SK-N-SH (cell line): ENCODE results near the gene SLCO1B3. TPM values are rescaled to one million over a fixed set of nuclear protein-coding genes. Genes with fewer than 3 reads are reported as not detected.

Source experiments
- CTCF ChIA-PET: fragments of 300-600, 350-600 bp; formaldehyde crosslinking; extraction: SDS; loops from one replicate; lab custom pipeline; 2021; lab: Yijun Ruan, JAX
- POLR2A ChIA-PET: fragments of 350-600 bp; sonication (Branson Sonifier 250); formaldehyde crosslinking; extraction: SDS; loops from one replicate; lab custom pipeline; 2020; ENCODE audit warnings: antibody characterized with exemption, inconsistent platforms; lab: Yijun Ruan, JAX
- DNase-seq: peaks from one replicate; pipeline ENCODE4 v3.0.0; 2012
- H2AFZ ChIP-seq: fragments of 200-600 bp; sonication (generic); 2 replicates; pipeline ENCODE4 v1.8.1; 2016; ENCODE audit warnings: antibody characterized with exemption, mild to moderate bottlenecking, low read depth
- H3F3A ChIP-seq: fragments of 200-600 bp; sonication (generic); replicated peaks from 2 replicates; pipeline ENCODE3; 2016; ENCODE audit warnings: antibody characterized with exemption, mild to moderate bottlenecking; ENCODE audit not compliant: insufficient read depth
- H3K27ac ChIP-seq, 2 experiments: fragments of 200-500 bp in 1 of 2; fragments of 200-600 bp in 1 of 2; sonication (Bioruptor generic) in 1 of 2; sonication (generic), shearing (Covaris generic) in 1 of 2; 2 replicates each; pipeline versions ENCODE4 v1.5.1 to v1.6.1; 2014 to 2016; ENCODE audit warnings: low read depth in 2 of 2, inconsistent platforms in 1 of 2, low read length in 1 of 2, mild to moderate bottlenecking in 1 of 2, mixed read lengths in 1 of 2
- H3K27me3 ChIP-seq: fragments of 200-600 bp; sonication (generic), shearing (Covaris generic); 2 replicates; pipeline ENCODE4 v1.6.1; 2016; ENCODE audit warnings: mixed run types; ENCODE audit not compliant: insufficient read depth
- H3K36me3 ChIP-seq, 2 experiments: fragments of 200-500 bp in 1 of 2; fragments of 200-600 bp in 1 of 2; sonication (Bioruptor generic) in 1 of 2; sonication (generic) in 1 of 2; replicated peaks in 1 of 2; 2 replicates each; pipeline versions ENCODE3 to v1.5.1; 2014 to 2016; ENCODE audit warnings: low read length in 1 of 2, mild to moderate bottlenecking in 1 of 2; ENCODE audit not compliant: insufficient read depth in 2 of 2, control insufficient read depth in 1 of 2
- H3K4me1 ChIP-seq, 2 experiments: fragments of 200-500 bp in 1 of 2; fragments of 200-600 bp in 1 of 2; sonication (Bioruptor generic) in 1 of 2; sonication (generic), shearing (Covaris generic) in 1 of 2; 2 replicates each; pipeline versions ENCODE4 v1.5.1 to v1.6.1; 2014 to 2016; ENCODE audit warnings: low read depth in 1 of 2, low read length in 1 of 2, mixed run types in 1 of 2; ENCODE audit not compliant: insufficient read depth in 2 of 2, control insufficient read depth in 1 of 2
- H3K4me2 ChIP-seq: fragments of 200-600 bp; sonication (generic), shearing (Covaris generic); 2 replicates; pipeline ENCODE4 v1.6.1; 2017; ENCODE audit warnings: mixed run types
- H3K4me3 ChIP-seq, 2 experiments: fragments of 200-500 bp in 1 of 2; fragments of 200-600 bp in 1 of 2; sonication (Bioruptor generic) in 1 of 2; sonication (generic), shearing (Covaris generic) in 1 of 2; 2 replicates each; pipeline versions ENCODE4 v1.5.1 to v1.8.1; 2014 to 2016; ENCODE audit warnings: low read depth in 2 of 2, inconsistent platforms in 1 of 2, low read length in 1 of 2, mild to moderate bottlenecking in 1 of 2, mixed read lengths in 1 of 2, moderate library complexity in 1 of 2
- H3K79me2 ChIP-seq: fragments of 200-600 bp; sonication (generic); 2 replicates; pipeline ENCODE4 v1.8.1; 2017; ENCODE audit warnings: mild to moderate bottlenecking; ENCODE audit not compliant: insufficient read depth
- H3K9ac ChIP-seq: fragments of 200-600 bp; sonication (generic); 2 replicates; pipeline ENCODE4 v1.6.1; 2017; ENCODE audit warnings: mixed run types
- H3K9me2 ChIP-seq: fragments of 200-600 bp; sonication (generic); 2 replicates; pipeline ENCODE4 v1.6.1; 2017; ENCODE audit warnings: mixed run types
- H3K9me3 ChIP-seq: fragments of 200-600 bp; sonication (generic); 2 replicates; pipeline ENCODE4 v1.6.1; 2017; ENCODE audit warnings: mixed run types, mild to moderate bottlenecking, moderate library complexity
- H4K20me1 ChIP-seq: fragments of 200-600 bp; sonication (generic); 2 replicates; pipeline ENCODE4 v1.6.1; 2017; ENCODE audit warnings: mild to moderate bottlenecking, mixed run types; ENCODE audit not compliant: insufficient read depth
- ELF1 ChIP-seq: IDR thresholded peaks from 2 replicates; pipeline ENCODE4 v1.4.0; 2012
- EP300 ChIP-seq, 2 experiments: IDR thresholded peaks; 2 replicates each; pipeline versions ENCODE4 v1.4.0 to v1.6.1; 2012; ENCODE audit warnings: borderline replicate concordance in 1 of 2, low read depth in 1 of 2, low read length in 1 of 2
- EZH2phosphoT487 ChIP-seq: fragments of 200-600 bp; sonication (generic); IDR thresholded peaks from 2 replicates; pipeline ENCODE4 v1.6.1; 2017; ENCODE audit warnings: low read depth, mixed run types, mild to moderate bottlenecking, antibody characterized with exemption, moderate library complexity, borderline replicate concordance
- FOSL2 ChIP-seq: IDR thresholded peaks from 2 replicates; pipeline ENCODE4 v1.4.0; 2012; ENCODE audit warnings: low read depth, mild to moderate bottlenecking, moderate library complexity, borderline replicate concordance
- FOXJ3 ChIP-seq: sonication (generic); formaldehyde crosslinking; IDR thresholded peaks from 2 replicates; pipeline ENCODE4 v1.5.1; 2020; ENCODE audit warnings: mild to moderate bottlenecking, missing genetic modification reagents
- FOXM1 ChIP-seq: IDR thresholded peaks from 2 replicates; pipeline ENCODE4 v1.4.0; 2012; ENCODE audit warnings: low read depth, mild to moderate bottlenecking
- GABPA ChIP-seq: IDR thresholded peaks from 2 replicates; pipeline ENCODE4 v1.4.0; 2012; ENCODE audit warnings: low read depth, mild to moderate bottlenecking
- MXI1 ChIP-seq: IDR thresholded peaks from 2 replicates; pipeline ENCODE4 v1.6.1; 2012; ENCODE audit warnings: mild to moderate bottlenecking, low read depth, low read length, improper control_type of control experiment
- NFIC ChIP-seq: IDR thresholded peaks from 2 replicates; pipeline ENCODE4 v1.4.0; 2012; ENCODE audit warnings: borderline replicate concordance
- NRF1 ChIP-seq: IDR thresholded peaks from 2 replicates; pipeline ENCODE4 v1.6.1; 2012; ENCODE audit warnings: low read depth, mild to moderate bottlenecking, low read length
- POLR2AphosphoS5 ChIP-seq: IDR thresholded peaks from 2 replicates; pipeline ENCODE4 v1.6.1; 2012; ENCODE audit warnings: low read depth, low read length
- RXRA ChIP-seq: IDR thresholded peaks from 2 replicates; pipeline ENCODE4 v1.4.0; 2012; ENCODE audit warnings: low read depth, mild to moderate bottlenecking, borderline replicate concordance
- SIN3A ChIP-seq: IDR thresholded peaks from 2 replicates; pipeline ENCODE4 v1.6.1; 2012; ENCODE audit warnings: low read depth, mild to moderate bottlenecking, low read length, moderate library complexity, borderline replicate concordance
- SMC3 ChIP-seq: IDR thresholded peaks from 2 replicates; pipeline ENCODE4 v1.6.1; 2012; ENCODE audit warnings: low read depth, low read length, improper control_type of control experiment
- TAF1 ChIP-seq: IDR thresholded peaks from 2 replicates; pipeline ENCODE4 v1.6.1; 2012; ENCODE audit warnings: low read depth, mild to moderate bottlenecking, low read length, moderate library complexity, borderline replicate concordance
- WGBS: methylation state at CpG from one replicate; pipeline ENCODE4 v1.1.6; 2017; ENCODE audit warnings: low lambda C conversion rate; 5-methylcytosine and 5-hydroxymethylcytosine counted together
- polyA plus RNA-seq, 3 experiments: library from polyadenylated mRNA; depleted of rRNA; stranded (reverse); fragments of >200 nt; gene quantifications; 2 replicates each; pipeline ENCODE4 v1.2.3, GENCODE V29; 2012
- TF ChIP-seq, protein P1 (sequence below): IDR thresholded peaks from 2 replicates; pipeline ENCODE4 v1.4.0; 2012; ENCODE audit warnings: low read depth, borderline replicate concordance
- TF ChIP-seq, protein P2 (sequence below): IDR thresholded peaks from 2 replicates; pipeline ENCODE4; 2012
- TF ChIP-seq, protein P3 (sequence below): fragments of 150-350 bp; IDR thresholded peaks from 2 replicates; pipeline ENCODE4 v1.6.1; 2017; ENCODE audit warnings: antibody characterized with exemption, low read length, low read depth, borderline replicate concordance
- TF ChIP-seq, protein P4 (sequence below): fragments of 150-350 bp; IDR thresholded peaks from 2 replicates; pipeline ENCODE4 v1.6.1; 2016; ENCODE audit warnings: mild to moderate bottlenecking, low read depth, low read length
- TF ChIP-seq, protein P5 (sequence below): IDR thresholded peaks from 2 replicates; pipeline ENCODE4 v1.4.0; 2012; ENCODE audit warnings: low read depth, borderline replicate concordance
- TF ChIP-seq, protein P6 (sequence below): fragments of 200-600 bp; sonication (generic); IDR thresholded peaks from 2 replicates; pipeline ENCODE4 v1.6.1; 2017; ENCODE audit warnings: antibody characterized with exemption, mild to moderate bottlenecking, moderate library complexity

The SLCO1B3 gene
- polyA plus RNA-seq, 1 of the 3 experiments (the other 2 are of a cell fraction) = not detected

DNA sequence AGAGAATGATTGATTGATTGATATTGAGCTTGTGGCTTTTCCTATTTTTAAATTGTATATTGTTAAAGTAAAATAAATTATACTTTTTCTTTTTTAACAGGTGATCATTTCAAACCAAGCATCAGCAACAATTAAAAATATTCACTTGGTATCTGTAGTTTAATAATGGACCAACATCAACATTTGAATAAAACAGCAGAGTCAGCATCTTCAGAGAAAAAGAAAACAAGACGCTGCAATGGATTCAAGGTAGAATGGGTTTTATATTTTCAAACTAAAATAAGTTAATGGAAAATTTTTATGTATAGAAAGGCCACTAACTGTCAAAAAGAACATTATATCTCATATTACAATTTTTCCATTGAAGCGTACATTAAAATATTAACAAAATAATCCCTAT, 5.1 kb downstream of the SLCO1B3 start:
- Histone ChIP-seq H3K4me2 (no peak overlapping the region), H4K20me1 (no peaks in the 10 kb centered on the region), H3K4me1 (no peaks in the 10 kb centered on the region), H3K27ac (no peak overlapping the region), H3K9ac (no peak overlapping the region), H3K9me2 (no peaks in the 10 kb centered on the region), H2AFZ (no peak overlapping the region), H3K27me3 (no peaks in the 10 kb centered on the region), H3K4me3 (no peak overlapping the region), H3F3A (no peaks in the 10 kb centered on the region), H3K36me3 (no peaks in the 10 kb centered on the region), H3K79me2 (no peaks in the 10 kb centered on the region), H3K9me3 (no peaks in the 10 kb centered on the region)
- POLR2A ChIA-PET = no interaction called here
- no peak for DNase-seq
- CTCF ChIA-PET = no interaction called here
- WGBS = 61% methylated on average over 2 of the region's 2 CpGs
- TF ChIP-seq EZH2phosphoT487 = no peak
- no peak for TF ChIP-seq RXRA
- no peak for TF ChIP-seq NFIC
- TF ChIP-seq FOSL2 = no peak
- TF ChIP-seq, protein P1, sequence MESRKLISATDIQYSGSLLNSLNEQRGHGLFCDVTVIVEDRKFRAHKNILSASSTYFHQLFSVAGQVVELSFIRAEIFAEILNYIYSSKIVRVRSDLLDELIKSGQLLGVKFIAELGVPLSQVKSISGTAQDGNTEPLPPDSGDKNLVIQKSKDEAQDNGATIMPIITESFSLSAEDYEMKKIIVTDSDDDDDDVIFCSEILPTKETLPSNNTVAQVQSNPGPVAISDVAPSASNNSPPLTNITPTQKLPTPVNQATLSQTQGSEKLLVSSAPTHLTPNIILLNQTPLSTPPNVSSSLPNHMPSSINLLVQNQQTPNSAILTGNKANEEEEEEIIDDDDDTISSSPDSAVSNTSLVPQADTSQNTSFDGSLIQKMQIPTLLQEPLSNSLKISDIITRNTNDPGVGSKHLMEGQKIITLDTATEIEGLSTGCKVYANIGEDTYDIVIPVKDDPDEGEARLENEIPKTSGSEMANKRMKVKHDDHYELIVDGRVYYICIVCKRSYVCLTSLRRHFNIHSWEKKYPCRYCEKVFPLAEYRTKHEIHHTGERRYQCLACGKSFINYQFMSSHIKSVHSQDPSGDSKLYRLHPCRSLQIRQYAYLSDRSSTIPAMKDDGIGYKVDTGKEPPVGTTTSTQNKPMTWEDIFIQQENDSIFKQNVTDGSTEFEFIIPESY = no peak

DNA sequence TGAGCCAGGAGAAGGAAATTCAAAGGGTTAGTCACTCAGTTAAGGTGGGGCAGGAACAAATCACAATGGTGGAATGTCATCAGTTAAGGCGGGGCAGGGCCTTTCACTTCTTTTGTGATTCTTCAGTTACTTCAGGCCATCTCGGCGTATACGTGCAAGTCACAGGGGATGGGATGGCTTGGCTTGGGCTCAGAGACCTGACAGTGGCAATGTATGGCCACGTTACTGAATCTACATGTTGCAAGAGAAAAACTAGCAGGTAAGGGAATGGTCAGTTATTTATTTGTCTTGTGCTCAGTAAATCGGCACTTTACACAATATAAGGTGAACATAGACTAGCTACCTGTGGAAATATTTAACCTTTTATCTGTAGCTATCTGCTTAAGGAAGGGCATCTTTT, 11.9 kb downstream of the SLCO1B3 start:
- Histone ChIP-seq H3K79me2 (no peaks in the 10 kb centered on the region), H3K27ac (no peak overlapping the region), H2AFZ (no peak overlapping the region), H3K4me3 (no peak overlapping the region), H3K9ac (no peak overlapping the region), H3K9me3 (no peaks in the 10 kb centered on the region), H3K36me3 (no peaks in the 10 kb centered on the region), H3F3A (no peaks in the 10 kb centered on the region), H3K4me2 (no peak overlapping the region), H3K27me3 (no peaks in the 10 kb centered on the region), H3K4me1 (no peaks in the 10 kb centered on the region)
- WGBS = 49% methylated on average over 6 of the region's 6 CpGs
- CTCF ChIA-PET = no interaction called here
- POLR2A ChIA-PET = no interaction called here
- TF ChIP-seq POLR2AphosphoS5 (no peak), ELF1 (no peak), FOXJ3 (CRISPR knock-in tag) (no peak), EP300 (IDR thresholded peaks at IDR 0.05; ENCODE audit: borderline replicate concordance in 1 of 2, low read depth in 1 of 2, low read length in 1 of 2) (no peak), NRF1 (no peak), GABPA (no peak), FOXM1 (no peak), SIN3A (no peak), TAF1 (no peak), SMC3 (no peak), MXI1 (no peak), NFIC (no peak), RXRA (no peak), FOSL2 (no peak)
- TF ChIP-seq, protein P2, sequence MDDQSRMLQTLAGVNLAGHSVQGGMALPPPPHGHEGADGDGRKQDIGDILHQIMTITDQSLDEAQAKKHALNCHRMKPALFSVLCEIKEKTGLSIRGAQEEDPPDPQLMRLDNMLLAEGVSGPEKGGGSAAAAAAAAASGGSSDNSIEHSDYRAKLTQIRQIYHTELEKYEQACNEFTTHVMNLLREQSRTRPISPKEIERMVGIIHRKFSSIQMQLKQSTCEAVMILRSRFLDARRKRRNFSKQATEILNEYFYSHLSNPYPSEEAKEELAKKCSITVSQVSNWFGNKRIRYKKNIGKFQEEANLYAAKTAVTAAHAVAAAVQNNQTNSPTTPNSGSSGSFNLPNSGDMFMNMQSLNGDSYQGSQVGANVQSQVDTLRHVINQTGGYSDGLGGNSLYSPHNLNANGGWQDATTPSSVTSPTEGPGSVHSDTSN = no peak
- TF ChIP-seq, protein P3, sequence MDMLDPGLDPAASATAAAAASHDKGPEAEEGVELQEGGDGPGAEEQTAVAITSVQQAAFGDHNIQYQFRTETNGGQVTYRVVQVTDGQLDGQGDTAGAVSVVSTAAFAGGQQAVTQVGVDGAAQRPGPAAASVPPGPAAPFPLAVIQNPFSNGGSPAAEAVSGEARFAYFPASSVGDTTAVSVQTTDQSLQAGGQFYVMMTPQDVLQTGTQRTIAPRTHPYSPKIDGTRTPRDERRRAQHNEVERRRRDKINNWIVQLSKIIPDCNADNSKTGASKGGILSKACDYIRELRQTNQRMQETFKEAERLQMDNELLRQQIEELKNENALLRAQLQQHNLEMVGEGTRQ = no peak
- TF ChIP-seq, protein P4, sequence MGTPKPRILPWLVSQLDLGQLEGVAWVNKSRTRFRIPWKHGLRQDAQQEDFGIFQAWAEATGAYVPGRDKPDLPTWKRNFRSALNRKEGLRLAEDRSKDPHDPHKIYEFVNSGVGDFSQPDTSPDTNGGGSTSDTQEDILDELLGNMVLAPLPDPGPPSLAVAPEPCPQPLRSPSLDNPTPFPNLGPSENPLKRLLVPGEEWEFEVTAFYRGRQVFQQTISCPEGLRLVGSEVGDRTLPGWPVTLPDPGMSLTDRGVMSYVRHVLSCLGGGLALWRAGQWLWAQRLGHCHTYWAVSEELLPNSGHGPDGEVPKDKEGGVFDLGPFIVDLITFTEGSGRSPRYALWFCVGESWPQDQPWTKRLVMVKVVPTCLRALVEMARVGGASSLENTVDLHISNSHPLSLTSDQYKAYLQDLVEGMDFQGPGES = no peak
- TF ChIP-seq, protein P5, sequence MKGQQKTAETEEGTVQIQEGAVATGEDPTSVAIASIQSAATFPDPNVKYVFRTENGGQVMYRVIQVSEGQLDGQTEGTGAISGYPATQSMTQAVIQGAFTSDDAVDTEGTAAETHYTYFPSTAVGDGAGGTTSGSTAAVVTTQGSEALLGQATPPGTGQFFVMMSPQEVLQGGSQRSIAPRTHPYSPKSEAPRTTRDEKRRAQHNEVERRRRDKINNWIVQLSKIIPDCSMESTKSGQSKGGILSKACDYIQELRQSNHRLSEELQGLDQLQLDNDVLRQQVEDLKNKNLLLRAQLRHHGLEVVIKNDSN = no peak
- TF ChIP-seq, protein P6, sequence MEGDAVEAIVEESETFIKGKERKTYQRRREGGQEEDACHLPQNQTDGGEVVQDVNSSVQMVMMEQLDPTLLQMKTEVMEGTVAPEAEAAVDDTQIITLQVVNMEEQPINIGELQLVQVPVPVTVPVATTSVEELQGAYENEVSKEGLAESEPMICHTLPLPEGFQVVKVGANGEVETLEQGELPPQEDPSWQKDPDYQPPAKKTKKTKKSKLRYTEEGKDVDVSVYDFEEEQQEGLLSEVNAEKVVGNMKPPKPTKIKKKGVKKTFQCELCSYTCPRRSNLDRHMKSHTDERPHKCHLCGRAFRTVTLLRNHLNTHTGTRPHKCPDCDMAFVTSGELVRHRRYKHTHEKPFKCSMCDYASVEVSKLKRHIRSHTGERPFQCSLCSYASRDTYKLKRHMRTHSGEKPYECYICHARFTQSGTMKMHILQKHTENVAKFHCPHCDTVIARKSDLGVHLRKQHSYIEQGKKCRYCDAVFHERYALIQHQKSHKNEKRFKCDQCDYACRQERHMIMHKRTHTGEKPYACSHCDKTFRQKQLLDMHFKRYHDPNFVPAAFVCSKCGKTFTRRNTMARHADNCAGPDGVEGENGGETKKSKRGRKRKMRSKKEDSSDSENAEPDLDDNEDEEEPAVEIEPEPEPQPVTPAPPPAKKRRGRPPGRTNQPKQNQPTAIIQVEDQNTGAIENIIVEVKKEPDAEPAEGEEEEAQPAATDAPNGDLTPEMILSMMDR = no peak
- TF ChIP-seq, all 33 proteins: peak for 0
- Histone ChIP-seq H3K9me2 (no peaks in the 10 kb centered on the region), H4K20me1 (no peaks in the 10 kb centered on the region)
- no peak for DNase-seq
